Measurements from ENCODE around the gene NPTXR.

Gene NPTXR

DNA sequence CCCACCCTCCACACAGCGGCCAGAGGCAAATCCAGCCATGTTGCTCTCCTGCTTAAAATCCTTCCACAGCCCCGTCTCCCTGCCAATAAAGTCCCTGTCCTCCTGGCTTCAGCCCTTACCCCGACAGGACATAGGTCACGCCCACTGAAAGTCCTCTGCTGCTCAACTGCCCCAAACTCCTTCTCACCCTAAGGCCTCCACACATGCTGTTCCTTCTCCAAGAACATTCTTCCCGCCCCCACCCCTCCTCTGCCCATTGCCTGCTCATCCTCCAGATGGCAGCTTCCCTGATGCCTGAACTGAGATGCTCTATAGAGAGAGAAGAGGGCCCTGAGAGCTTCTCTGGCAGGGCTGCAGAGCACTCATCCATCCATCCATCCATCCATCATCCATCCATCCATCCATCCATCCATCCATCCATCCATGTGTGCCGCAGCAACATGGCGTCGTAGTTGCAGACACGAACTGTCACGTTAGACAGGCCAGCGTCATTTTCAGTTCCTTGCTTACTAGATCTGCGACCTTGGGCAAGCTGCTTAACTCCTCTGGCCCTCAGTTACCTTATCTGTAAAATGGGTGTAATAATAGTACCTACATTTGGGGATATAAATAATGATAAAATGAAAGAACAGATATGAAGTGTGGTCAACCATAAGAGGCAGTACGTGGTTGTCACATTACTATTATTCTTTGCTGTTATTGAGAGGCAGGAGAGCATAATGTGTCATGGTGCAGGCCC lies 9.4 kb downstream of the NPTXR start:
- in situ Hi-C loops (cut with MboI; ENCODE audit: low sequenced_read_pairs): no loop called here

GRCh38 chr22:38833061-38833460 lies 10.8 kb downstream of the NPTXR start:
- in situ Hi-C loops (cut with MboI; ENCODE audit: low sequenced_read_pairs): no loop called here

- in situ Hi-C loops (cut with MboI; ENCODE audit: low sequenced_read_pairs): no loop called here
These were observed 11.5 kb downstream of the NPTXR start for GRCh38 chr22:38832005-38832978.

- in situ Hi-C loops (cut with MboI; ENCODE audit: low sequenced_read_pairs): no loop called here
These were observed 12.5 kb downstream of the NPTXR start for GRCh38 chr22:38831166-38831945.

GRCh38 chr22:38830845-38831108 lies 13.1 kb downstream of the NPTXR start:
- in situ Hi-C loops (cut with MboI; ENCODE audit: low sequenced_read_pairs): no loop called here

DNA sequence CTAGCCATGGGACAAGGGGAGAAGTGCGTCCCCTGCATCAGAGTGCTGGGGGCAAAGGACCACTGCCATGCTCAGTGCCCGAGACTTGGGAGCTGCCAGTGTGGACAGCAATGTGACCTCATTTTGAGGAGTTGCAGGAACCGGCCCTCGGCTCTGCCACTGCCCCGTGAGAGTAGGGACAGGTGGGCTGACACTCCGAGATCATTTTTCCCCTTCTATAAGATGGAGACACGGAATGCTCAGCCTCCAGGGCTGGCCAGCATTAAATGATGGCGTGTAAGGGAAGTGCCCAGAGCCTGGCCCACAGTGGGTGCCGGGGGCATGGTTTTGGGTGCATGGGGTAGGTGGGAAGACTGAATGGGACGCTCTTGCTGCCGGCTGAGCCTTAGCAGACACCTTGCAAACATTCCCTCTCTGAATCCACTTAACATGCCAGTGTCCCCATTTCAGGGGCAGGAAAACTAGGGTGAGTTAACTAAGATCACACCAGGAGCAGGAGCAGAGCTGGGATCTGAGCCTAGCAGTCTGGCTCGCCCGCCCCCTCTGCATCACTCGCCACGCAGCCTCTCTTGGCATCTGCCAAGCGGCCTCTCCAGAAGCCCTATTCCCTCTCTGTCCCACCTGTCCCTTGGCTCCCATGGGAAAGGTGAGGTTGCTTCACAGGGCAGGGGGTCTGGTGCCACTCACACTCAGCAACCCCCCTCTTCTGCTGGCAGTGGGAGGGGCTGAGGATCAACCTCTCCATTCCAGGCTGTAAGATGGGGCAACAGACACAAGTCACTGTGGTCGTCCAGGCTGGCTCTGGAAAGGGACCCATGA lies 13.6 kb downstream of the NPTXR start:
- in situ Hi-C loops (cut with MboI; ENCODE audit: low sequenced_read_pairs): no loop called here

GRCh38 chr22:38829485-38829884 lies 14.3 kb downstream of the NPTXR start:
- in situ Hi-C loops (cut with MboI; ENCODE audit: low sequenced_read_pairs): no loop called here

GRCh38 chr22:38828616-38829205 lies 15.1 kb downstream of the NPTXR start:
- in situ Hi-C loops (cut with MboI; ENCODE audit: low sequenced_read_pairs): no loop called here

GRCh38 chr22:38828191-38828590 lies 15.6 kb downstream of the NPTXR start:
- in situ Hi-C loops (cut with MboI; ENCODE audit: low sequenced_read_pairs): no loop called here

DNA sequence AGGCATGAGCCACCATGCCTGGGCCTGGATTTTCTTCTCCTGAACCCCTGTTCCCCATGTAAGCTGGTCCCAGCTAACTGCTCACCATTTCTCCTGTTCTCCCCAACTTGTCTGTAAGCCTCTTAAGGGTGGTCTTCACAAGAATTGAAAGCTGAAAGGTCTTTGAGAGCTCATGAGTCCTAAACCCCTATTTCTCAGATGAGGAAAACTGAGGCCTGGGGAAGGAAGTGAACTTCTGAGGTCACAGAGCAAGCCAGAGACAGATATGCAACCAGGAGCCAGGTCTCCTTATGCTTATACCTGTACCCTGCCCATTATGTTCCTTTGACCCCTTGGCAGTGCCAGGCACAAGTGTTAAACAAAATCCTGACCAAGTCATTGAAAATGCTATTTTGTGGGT lies 16.3 kb downstream of the NPTXR start:
- in situ Hi-C loops (cut with MboI; ENCODE audit: low sequenced_read_pairs): no loop called here

GRCh38 chr22:38826801-38827200 lies 17.0 kb downstream of the NPTXR start:
- in situ Hi-C loops (cut with MboI; ENCODE audit: low sequenced_read_pairs): no loop called here

DNA sequence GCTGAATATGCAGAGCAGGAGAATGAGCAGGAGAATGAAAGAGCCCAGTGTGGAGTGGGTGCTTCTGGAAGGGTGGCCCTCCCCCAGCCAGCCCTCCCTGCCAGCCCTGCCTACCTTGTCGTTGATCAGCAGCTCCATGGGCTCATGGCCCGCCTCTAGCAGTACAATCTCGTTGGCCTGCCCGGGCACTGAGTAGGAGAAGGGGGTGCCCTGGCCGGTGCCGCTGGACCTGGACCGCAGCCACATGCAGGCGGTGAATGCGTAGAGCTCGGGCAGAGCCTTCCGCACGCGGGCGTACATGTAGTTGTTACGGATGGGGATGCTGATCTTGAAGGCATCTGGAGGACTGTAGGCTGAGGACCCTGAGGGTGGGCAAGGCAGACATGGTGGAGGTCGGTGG lies 17.4 kb downstream of the NPTXR start:
- in situ Hi-C loops (cut with MboI; ENCODE audit: low sequenced_read_pairs): no loop called here

GRCh38 chr22:38824585-38824984 lies 19.2 kb downstream of the NPTXR start:
- in situ Hi-C loops (cut with MboI; ENCODE audit: low sequenced_read_pairs): no loop called here

DNA sequence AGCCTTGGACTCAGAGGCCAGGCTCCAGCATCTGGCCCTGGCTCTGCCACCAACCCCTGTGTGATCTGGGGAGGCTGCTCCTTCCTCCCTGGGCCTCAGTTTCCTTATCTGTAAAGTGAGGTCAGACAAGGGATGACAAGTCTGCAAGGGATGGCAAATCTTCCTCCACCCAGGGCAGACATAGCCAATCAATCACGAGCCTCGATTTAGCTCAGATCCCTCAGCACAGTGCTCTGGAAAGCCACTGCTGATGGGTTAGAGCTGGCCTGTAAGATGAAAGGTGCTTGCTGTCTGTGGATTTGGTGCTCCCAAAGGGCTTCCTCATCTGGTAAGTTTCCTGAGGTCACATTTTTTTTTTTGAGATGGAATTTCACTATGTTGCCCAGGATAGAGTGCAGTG lies 20.2 kb downstream of the NPTXR start:
- in situ Hi-C loops (cut with MboI; ENCODE audit: low sequenced_read_pairs): no loop called here

- in situ Hi-C loops (cut with MboI; ENCODE audit: low sequenced_read_pairs): no loop called here
These were observed 20.8 kb downstream of the NPTXR start for GRCh38 chr22:38823076-38823475.

- in situ Hi-C loops (cut with MboI; ENCODE audit: low sequenced_read_pairs): no loop called here
These were observed 23.8 kb downstream of the NPTXR start for GRCh38 chr22:38820020-38820419.

DNA sequence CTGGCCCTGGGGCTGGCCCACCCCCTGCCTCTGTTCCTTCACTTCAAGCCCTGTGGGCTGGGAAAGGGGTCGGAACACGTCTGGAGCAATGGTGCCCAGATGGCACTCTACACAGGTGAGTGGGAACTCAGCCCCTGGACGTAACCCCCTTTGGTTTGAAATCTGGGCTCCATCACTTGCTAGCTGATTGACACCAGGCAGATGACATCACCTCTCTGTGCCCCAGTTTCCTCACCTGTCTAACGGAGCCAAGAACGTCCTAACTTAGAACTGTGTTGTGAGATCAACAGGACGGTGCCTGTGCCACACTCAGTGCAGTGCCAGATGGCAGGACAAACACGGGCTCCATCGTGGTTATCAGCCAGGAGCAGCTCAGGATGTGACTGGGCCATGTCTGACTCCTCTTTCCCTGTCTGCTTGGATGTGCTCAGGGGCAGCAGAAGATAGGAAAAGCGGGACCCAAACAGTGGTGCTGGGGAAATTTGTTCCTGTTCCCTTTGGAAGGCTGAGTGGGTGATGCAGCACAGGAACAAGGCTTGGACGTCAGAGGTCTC lies 24.4 kb downstream of the NPTXR start:
- in situ Hi-C loops (cut with MboI; ENCODE audit: low sequenced_read_pairs): no loop called here

- in situ Hi-C loops (cut with MboI; ENCODE audit: low sequenced_read_pairs): no loop called here
These were observed 26.6 kb downstream of the NPTXR start for GRCh38 chr22:38817196-38817595.

- in situ Hi-C loops (cut with MboI; ENCODE audit: low sequenced_read_pairs): no loop called here
These were observed 28.0 kb downstream of the NPTXR start for GRCh38 chr22:38815842-38816241.

GRCh38 chr22:38811241-38811640 lies 32.6 kb downstream of the NPTXR start:
- in situ Hi-C loops (cut with MboI; ENCODE audit: low sequenced_read_pairs): no loop called here

Measured in HL-60/S4 treated with retinoic acid at 250 ng/mL for 4 days and 3 days (cell line).